A204.1 (cell line): ENCODE results near the gene TMIGD3.
"Not testable (repeated sequence)": the region's sequence is repeated elsewhere in the genome, so short reads cannot be mapped to it uniquely, and the experiment has no call there.

Experiments
- FAIRE-seq: peaks from 2 replicates; lab custom pipeline; 2012; peaks lifted over from hg19 to GRCh38; lab: Jason Lieb, UNC

Gene TMIGD3

GRCh38 chr1:111503585-111504060 lies at the start of gene TMIGD3, which contains the start of gene ADORA3:
TMIGD3 (minus strand) TSS chr1:111503633; CDS start chr1:111503354, 279 bp downstream.
ADORA3 (minus strand) TSS chr1:111503633; CDS start chr1:111503354, 279 bp downstream.
- no peak for FAIRE-seq

GRCh38 chr1:111553196-111553595 lies 49.8 kb upstream of the TMIGD3 start:
- no peak for FAIRE-seq

GRCh38 chr1:111552587-111552986 lies 49.2 kb upstream of the TMIGD3 start:
- no peak for FAIRE-seq

- no peak for FAIRE-seq
These were observed 48.4 kb upstream of the TMIGD3 start for GRCh38 chr1:111551623-111552411.

- FAIRE-seq: not testable (repeated sequence)
These were observed 44.4 kb upstream of the TMIGD3 start for GRCh38 chr1:111547786-111548185.

GRCh38 chr1:111542187-111542586 lies 38.8 kb upstream of the TMIGD3 start:
- FAIRE-seq: no peak

- no peak for FAIRE-seq
These were observed 38.3 kb upstream of the TMIGD3 start for GRCh38 chr1:111541721-111542120.

- FAIRE-seq: no peak
These were observed 37.5 kb upstream of the TMIGD3 start for GRCh38 chr1:111540928-111541327.

GRCh38 chr1:111538343-111539025 lies 35.1 kb upstream of the TMIGD3 start:
- FAIRE-seq: no peak

GRCh38 chr1:111535256-111536191 lies 32.1 kb upstream of the TMIGD3 start:
- no peak for FAIRE-seq

GRCh38 chr1:111520053-111520452 lies 16.6 kb upstream of the TMIGD3 start:
- no peak for FAIRE-seq

- no peak for FAIRE-seq
These were observed 14.2 kb upstream of the TMIGD3 start for GRCh38 chr1:111517469-111518225.

GRCh38 chr1:111516005-111516535 lies 12.6 kb upstream of the TMIGD3 start:
- no peak for FAIRE-seq

- no peak for FAIRE-seq
These were observed 12.0 kb upstream of the TMIGD3 start for GRCh38 chr1:111515291-111516004.

- FAIRE-seq: no peak
These were observed 10.1 kb upstream of the TMIGD3 start for GRCh38 chr1:111513410-111514020.

- no peak for FAIRE-seq
These were observed 9.5 kb upstream of the TMIGD3 start for GRCh38 chr1:111512931-111513330.

- FAIRE-seq: no peak
These were observed 8.9 kb upstream of the TMIGD3 start for GRCh38 chr1:111512132-111512889.

- FAIRE-seq: no peak
These were observed 7.9 kb upstream of the TMIGD3 start for GRCh38 chr1:111511370-111511769.

- no peak for FAIRE-seq
These were observed 6.6 kb upstream of the TMIGD3 start for GRCh38 chr1:111509997-111510375.
